K562 (cell line): Measurements from ENCODE around the gene ZDHHC1. TPM values are rescaled to one million over a fixed set of nuclear protein-coding genes. Genes with fewer than 3 reads are reported as not detected.

Experiments used
- ATAC-seq: fragments of 200-7000 bp; cut with Tn5 transposase; 3 replicates; pipeline ENCODE4 v1.9.1; 2020; ENCODE audit warnings: moderate library complexity
- BruUV-seq: library from RNA; stranded (reverse); fragments of 400-500 nt; replicated peaks from 2 replicates; lab custom pipeline; 2021; lab: Mats Ljungman, UMichigan
- CTCF ChIA-PET: fragments of 300-600 bp; formaldehyde crosslinking; extraction: SDS; loops from one replicate; lab custom pipeline; 2021; ENCODE audit warnings: low intra/inter-chr PET ratio; lab: Yijun Ruan, JAX
- POLR2A ChIA-PET: fragments of 300-600, 350-650 bp; sonication (Branson Sonifier 250); formaldehyde crosslinking; extraction: SDS; loops from one replicate; lab custom pipeline; 2021; ENCODE audit warnings: antibody characterized with exemption, inconsistent platforms; lab: Yijun Ruan, JAX
- DNase-seq, 4 experiments: peaks; one replicate each; pipeline versions ENCODE4 v3.0.0 to v3.0.0-alpha.2; 2011 to 2018; ENCODE audit warnings: low spot score in 3 of 4, mixed read lengths in 3 of 4; ENCODE audit errors: extremely low read depth in 1 of 4
- FAIRE-seq: peaks from 2 replicates; lab custom pipeline; 2011; peaks lifted over from hg19 to GRCh38; lab: Jason Lieb, UNC
- H2AFZ ChIP-seq: 2 replicates; pipeline ENCODE4 v1.6.0; 2011; ENCODE audit warnings: low read depth, low read length, control low read depth, inconsistent platforms
- H3K27ac ChIP-seq: fragments of 200-600 bp; 3 replicates; pipeline ENCODE4 v1.8.0; 2011; ENCODE audit warnings: low read depth, mild to moderate bottlenecking, control low read depth, inconsistent platforms, low read length, moderate library complexity, mixed read lengths; ENCODE audit errors: extremely low read depth
- H3K27me3 ChIP-seq, 2 experiments: fragments of 300-600 bp in 1 of 2; 2 replicates in 1 of 2; 3 replicates in 1 of 2; pipeline versions ENCODE4 v1.6.0 to v1.8.0; 2011; ENCODE audit warnings: inconsistent platforms in 2 of 2, low read length in 2 of 2, mild to moderate bottlenecking in 1 of 2, mixed read lengths in 1 of 2, moderate library complexity in 1 of 2; ENCODE audit not compliant: control insufficient read depth in 2 of 2, insufficient read depth in 2 of 2
- H3K36me3 ChIP-seq: fragments of 300-600 bp; 3 replicates; pipeline ENCODE4 v1.8.0; 2011; ENCODE audit warnings: mild to moderate bottlenecking, low read length, inconsistent platforms; ENCODE audit not compliant: control insufficient read depth, insufficient read depth
- H3K4me1 ChIP-seq, 2 experiments: fragments of 200-600 bp in 1 of 2; replicated peaks in 1 of 2; 2 replicates in 1 of 2; 3 replicates in 1 of 2; pipeline versions ENCODE4 v1.5.1 to v1.8.0; 2011; ENCODE audit warnings: inconsistent platforms in 2 of 2, low read length in 2 of 2, mild to moderate bottlenecking in 1 of 2, mixed read lengths in 1 of 2, moderate library complexity in 1 of 2; ENCODE audit not compliant: control insufficient read depth in 2 of 2, insufficient read depth in 2 of 2
- H3K4me2 ChIP-seq: 2 replicates; pipeline ENCODE4 v1.6.1; 2011; ENCODE audit warnings: low read length, control low read depth, inconsistent platforms, mixed read lengths; ENCODE audit not compliant: insufficient read depth
- H3K4me3 ChIP-seq: fragments of 200-600 bp; sonication (generic), shearing (Covaris generic); 2 replicates; pipeline ENCODE4 v1.5.1; 2016; ENCODE audit warnings: control low read depth, inconsistent platforms
- H3K79me2 ChIP-seq: fragments of 200-600 bp; 3 replicates; pipeline ENCODE4 v1.8.0; 2011; ENCODE audit warnings: low read length, inconsistent platforms; ENCODE audit not compliant: control insufficient read depth, insufficient read depth
- H3K9ac ChIP-seq, 2 experiments: 2 replicates each; pipeline versions ENCODE4 v1.6.0 to v1.6.1; 2011; ENCODE audit warnings: low read depth in 2 of 2, low read length in 2 of 2, control low read depth in 1 of 2, inconsistent platforms in 1 of 2, mild to moderate bottlenecking in 1 of 2, mixed read lengths in 1 of 2; ENCODE audit not compliant: insufficient read depth in 1 of 2
- H3K9me1 ChIP-seq: one replicate; pipeline ENCODE4 v1.6.0; 2011; ENCODE audit warnings: inconsistent platforms, mild to moderate bottlenecking, low read length, moderate library complexity; ENCODE audit not compliant: control insufficient read depth, insufficient read depth
- H3K9me3 ChIP-seq: replicated peaks from 2 replicates; pipeline ENCODE4 v1.5.1; 2011; ENCODE audit warnings: low read depth, low read length, inconsistent platforms; ENCODE audit not compliant: control insufficient read depth, insufficient read depth
- H4K20me1 ChIP-seq: replicated peaks from 2 replicates; pipeline ENCODE4 v1.6.1; 2011; ENCODE audit warnings: low read length, inconsistent platforms, mixed read lengths; ENCODE audit not compliant: control insufficient read depth, insufficient read depth
- MCM3 ChIP-seq: fragments of 450-650 bp; IDR thresholded peaks from 2 replicates; pipeline ENCODE4 v1.6.1; 2016
- SPI1 ChIP-seq: IDR thresholded peaks from 2 replicates; pipeline ENCODE4 v1.6.1; 2011; ENCODE audit warnings: low read depth, low read length, control low read depth, borderline replicate concordance
- ZBTB33 ChIP-seq: sonication (generic); formaldehyde crosslinking; IDR thresholded peaks from 2 replicates; pipeline ENCODE4 v1.8.1; 2023; ENCODE audit warnings: mild to moderate bottlenecking, missing genetic modification reagents
- whole genome bisulfite sequencing: fragments of 100-300 bp; shearing (Covaris generic); methylation state at CpG from one replicate; pipeline ENCODE4 v1.1.6; 2016; ENCODE audit warnings: low coverage, mixed read lengths; ENCODE audit not compliant: insufficient coverage; ENCODE audit errors: missing lambda C conversion rate; 5-methylcytosine and 5-hydroxymethylcytosine counted together
- in situ Hi-C: fragments of 300-500 bp; cut with MboI; formaldehyde crosslinking; loops from 4 replicates; pipeline ENCODE4 v1.15.0; 2018; ENCODE audit warnings: inconsistent platforms, mixed read lengths
- intact Hi-C: fragments of 100-400 bp; cut with micrococcal nuclease; formaldehyde crosslinking; loops from 2 replicates; pipeline ENCODE4 v1.14.2; 2022
- polyA plus RNA-seq, 8 experiments: library from polyadenylated mRNA; depleted of rRNA in 4 of 8; stranded (reverse) in 5 of 8; unstranded in 3 of 8; fragments of >200 nt; fragmentation: Nextera tagmentation in 2 of 8; fragmentation: Illumina TruSeq in 1 of 8; extraction: Ambion mirVana in 2 of 8; extraction: Trizol in 1 of 8; gene quantifications; 2 replicates each; pipeline versions ENCODE4 v1.2.1 to v1.2.3, GENCODE V29; 2011 to 2014; ENCODE audit warnings: inconsistent platforms in 1 of 8, missing spikeins in 1 of 8
- total RNA-seq, 7 experiments: library from RNA; depleted of rRNA in 6 of 7; stranded (reverse); fragments of >200 nt in 6 of 7; fragmentation: Illumina TruSeq in 2 of 7; extraction: Trizol in 2 of 7; gene quantifications; 2 replicates each; pipeline versions ENCODE4 v1.2.1 to v1.2.3, GENCODE V29; 2011 to 2021; ENCODE audit warnings: low replicate concordance in 1 of 7

Gene ZDHHC1
- total and polyA plus RNA-seq, 9 of the 15 experiments (the other 6 are each of a cell fraction or from before 2014, with no cell fraction given) = 0.06 to 0.77 (median 0.25) TPM; not detected in 4

- DNase-seq = no peak
- no peak for ATAC-seq
Measured at GRCh38 chr16:67394155-67395104, 21.8 kb downstream of the ZDHHC1 start.

More at GRCh38 chr16:67394155-67395104, 21.8 kb downstream of the ZDHHC1 start:
- no peak overlapping the region for H3K27ac ChIP-seq
- in situ Hi-C loops = no loop called here
- TF ChIP-seq SPI1 (peak; percentile 18; the same call in 1 of the 2 replicates), ZBTB33 (CRISPR knock-in tag) (peak; percentile 53; the same call in 1 of the 2 replicates), MCM3 (no peak)
- CTCF ChIA-PET = interaction anchor here (0.9 kb wide), 1 partner anchor 22 kb away, joined by 5 read pairs; no protein-coding TSS in a partner anchor
- intact Hi-C loops = loop anchor here (5.0 to 10.0 kb wide), 2 partner anchors 50 to 132 kb away; no protein-coding TSS in a partner anchor
- H3K4me2 ChIP-seq = no peak overlapping the region; the same call in 1 of the 2 replicates
- no peaks in the 10 kb centered on the region for H4K20me1 ChIP-seq
- H3K4me1 ChIP-seq = peaks cover 19 to 89% of the 10 kb centered on the region in 2 experiments
- H3K9ac ChIP-seq = peak overlapping the region in 1 of 2 experiments; percentile 87; a peak in 2 of 4 replicates
- peaks cover 2 to 34% of the 10 kb centered on the region in 2 experiments; a peak in 3 of 5 replicates for H3K27me3 ChIP-seq
- POLR2A ChIA-PET = no interaction called here
- WGBS = 83% methylated on average over 36 of the region's 88 CpGs
- no peak for FAIRE-seq
- no peaks in the 10 kb centered on the region for H3K36me3 ChIP-seq
- no peaks in the 10 kb centered on the region for H3K79me2 ChIP-seq
- no TSS peak for BruUV-seq
- H3K9me1 ChIP-seq = no peaks in the 10 kb centered on the region
- 0 out of 2 replicates have a peak overlapping the region, but pooled peaks have one; percentile 84 for H2AFZ ChIP-seq
- H3K9me3 ChIP-seq = no peaks in the 10 kb centered on the region
- H3K4me3 ChIP-seq = no peak overlapping the region
